IgD-negative memory B cell (primary cell): Measurements from ENCODE around the gene ARVCF. TPM values are rescaled to one million over a fixed set of nuclear protein-coding genes. Genes with fewer than 3 reads are reported as not detected.
A peak's percentile ranks its signal among the peaks of the same experiment; 100 is the strongest.

ENCODE experiments used
- H3K27ac Mint-ChIP-seq, 3 donors: one replicate each; pipeline ENCODE4 v1.8.0; 2020 to 2022; ENCODE audit warnings: mild to moderate bottlenecking in 3 of 3, mixed read lengths in 3 of 3, moderate library complexity in 1 of 3
- H3K27me3 Mint-ChIP-seq: one replicate; pipeline ENCODE4 v1.8.0; 2021; ENCODE audit warnings: mixed read lengths
- H3K36me3 Mint-ChIP-seq: one replicate; pipeline ENCODE4 v1.8.0; 2020; ENCODE audit warnings: mild to moderate bottlenecking, mixed read lengths
- H3K4me1 Mint-ChIP-seq, 3 donors: one replicate each; pipeline ENCODE4 v1.8.0; 2020 to 2022; ENCODE audit warnings: mixed read lengths in 3 of 3, mild to moderate bottlenecking in 1 of 3
- H3K4me3 Mint-ChIP-seq, 4 donors: one replicate each; pipeline ENCODE4 v1.8.0; 2020 to 2022; ENCODE audit warnings: mild to moderate bottlenecking in 4 of 4, mixed read lengths in 4 of 4, moderate library complexity in 3 of 4
- H3K9me3 Mint-ChIP-seq, 3 donors: one replicate each; pipeline ENCODE4 v1.8.0; 2020 to 2021; ENCODE audit warnings: mixed read lengths in 3 of 3, mild to moderate bottlenecking in 1 of 3
- polyA plus RNA-seq: library from polyadenylated mRNA; unstranded; fragments of 300-500 nt; fragmentation: Illumina TruSeq; gene quantifications from one replicate; pipeline ENCODE4 v1.2.3, GENCODE V29; 2021

Gene ARVCF
- polyA plus RNA-seq, 1 donor from 2014 or later = 0.16 TPM

DNA sequence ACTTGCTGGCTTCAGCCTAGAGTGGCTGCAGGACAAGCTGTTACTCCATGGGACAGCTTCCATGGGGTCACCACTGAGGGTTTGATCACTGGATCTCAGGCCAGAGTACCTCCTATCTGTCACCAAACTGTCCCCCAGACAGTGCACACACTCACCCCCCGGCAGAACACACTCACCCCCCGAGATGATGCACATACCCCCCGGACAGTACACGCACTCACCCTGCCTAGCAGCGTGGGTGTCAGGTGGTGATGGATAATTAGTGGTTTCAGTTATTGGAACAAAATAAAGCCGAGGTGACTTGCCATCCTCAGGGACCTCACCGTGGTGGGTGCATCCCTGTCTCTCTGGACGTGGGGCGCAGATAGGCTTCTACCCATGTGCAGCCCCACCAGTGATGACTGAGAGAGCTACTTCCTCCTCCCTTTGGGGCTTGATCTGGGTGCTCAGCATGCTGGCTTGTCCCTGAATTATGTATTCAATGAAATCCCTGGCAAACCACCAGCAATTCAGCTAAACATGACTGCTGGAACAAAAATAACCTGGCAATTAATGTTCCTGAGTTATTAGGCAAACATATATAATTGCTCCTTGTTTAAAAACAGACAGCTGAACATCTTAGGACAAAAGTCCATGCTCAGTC is 23.2 kb upstream of the ARVCF start:
- Mint-ChIP-seq H3K36me3 (no peaks in the 10 kb centered on the region), H3K4me3 (no peak overlapping the region), H3K4me1 (peaks cover 15 to 31% (median 29%) of the 10 kb centered on the region in 3 donors), H3K9me3 (no peaks in the 10 kb centered on the region), H3K27me3 (no peaks in the 10 kb centered on the region), H3K27ac (peak overlapping the region in 1 of 3 donors; percentile 23)

DNA sequence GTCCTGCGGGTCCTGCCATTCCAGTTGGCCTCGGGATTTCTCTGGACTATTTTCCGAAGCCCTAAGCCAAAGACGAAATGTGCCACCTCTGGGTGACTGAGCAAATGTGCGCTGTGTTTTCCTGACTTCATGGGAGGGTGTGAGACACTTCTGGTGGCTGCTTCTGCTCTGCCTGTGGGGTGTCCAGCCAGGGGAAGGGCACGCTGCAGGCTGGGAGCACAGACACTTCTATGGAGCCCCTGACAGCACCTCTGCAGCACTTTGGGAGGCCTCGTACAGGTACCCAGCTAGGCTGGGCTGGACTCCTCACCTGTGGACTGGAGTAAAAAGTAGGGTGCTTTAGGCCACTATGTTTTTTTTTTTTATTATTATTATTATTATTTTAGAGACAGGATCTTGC is 22.0 kb upstream of the ARVCF start:
- Mint-ChIP-seq H3K27ac (no peak overlapping the region), H3K36me3 (no peaks in the 10 kb centered on the region), H3K4me3 (no peak overlapping the region), H3K9me3 (no peaks in the 10 kb centered on the region), H3K4me1 (peaks cover 21 to 42% (median 36%) of the 10 kb centered on the region in 3 donors), H3K27me3 (no peaks in the 10 kb centered on the region)

GRCh38 chr22:20037419-20037818 is 20.8 kb upstream of the ARVCF start:
- no peaks in the 10 kb centered on the region for H3K9me3 Mint-ChIP-seq
- peaks cover under 1% of the 10 kb centered on the region for H3K36me3 Mint-ChIP-seq
- H3K4me3 Mint-ChIP-seq = peak overlapping the region in 3 of 4 donors; percentile 46 to 74 (median 51)
- peak overlapping the region; percentile 41 to 91 (median 56) for H3K27ac Mint-ChIP-seq
- H3K27me3 Mint-ChIP-seq = no peaks in the 10 kb centered on the region
- peaks cover 21 to 48% (median 40%) of the 10 kb centered on the region in 3 donors for H3K4me1 Mint-ChIP-seq

DNA sequence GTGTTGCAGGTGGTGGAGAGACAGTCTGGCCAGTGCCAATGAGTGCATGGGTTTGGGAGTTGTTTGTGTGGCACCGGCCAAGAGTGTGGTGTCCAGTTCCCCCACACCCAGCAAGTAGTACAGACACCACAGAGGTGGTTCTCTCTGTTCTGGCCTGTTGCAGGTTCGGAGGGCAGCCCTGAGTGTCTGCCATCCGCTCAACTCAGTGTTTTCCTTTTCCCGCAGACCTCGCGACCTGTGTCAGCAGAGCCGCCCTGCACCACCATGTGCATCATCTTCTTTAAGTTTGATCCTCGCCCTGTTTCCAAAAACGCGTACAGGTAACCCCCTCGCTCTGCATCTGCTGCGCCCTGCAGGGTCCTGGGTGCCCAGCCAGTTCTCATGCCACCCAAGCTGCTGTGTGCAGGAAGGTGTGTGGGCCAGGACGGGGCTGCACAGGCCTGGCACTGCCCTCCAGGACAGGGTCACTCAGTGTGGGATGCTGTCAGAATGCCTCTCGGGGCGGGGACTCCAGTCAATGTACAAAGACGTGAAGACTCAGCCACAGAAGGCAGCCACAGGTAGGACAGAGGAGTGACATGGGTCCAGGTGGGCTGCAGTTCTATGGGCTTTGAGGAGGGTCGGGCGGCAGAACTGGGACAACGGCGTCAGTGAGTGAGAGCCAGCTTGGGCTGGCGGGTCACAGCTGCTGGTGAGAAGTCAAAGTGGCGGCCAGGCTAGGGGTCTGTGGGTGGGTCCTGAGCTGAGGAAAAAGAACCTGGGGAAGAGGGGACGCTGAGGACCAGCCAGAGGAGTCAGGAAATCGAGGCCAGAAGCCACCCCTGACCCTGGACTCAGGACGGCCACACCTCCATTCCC is 20.1 kb upstream of the ARVCF start:
- H3K27ac Mint-ChIP-seq = peak overlapping the region; percentile 83 to 91 (median 84)
- no peaks in the 10 kb centered on the region for H3K9me3 Mint-ChIP-seq
- H3K36me3 Mint-ChIP-seq = peaks cover 2% of the 10 kb centered on the region
- H3K4me1 Mint-ChIP-seq = peaks cover 21 to 53% (median 46%) of the 10 kb centered on the region in 3 donors
- no peaks in the 10 kb centered on the region for H3K27me3 Mint-ChIP-seq
- peak overlapping the region in 3 of 4 donors; percentile 47 to 74 (median 66) for H3K4me3 Mint-ChIP-seq

DNA sequence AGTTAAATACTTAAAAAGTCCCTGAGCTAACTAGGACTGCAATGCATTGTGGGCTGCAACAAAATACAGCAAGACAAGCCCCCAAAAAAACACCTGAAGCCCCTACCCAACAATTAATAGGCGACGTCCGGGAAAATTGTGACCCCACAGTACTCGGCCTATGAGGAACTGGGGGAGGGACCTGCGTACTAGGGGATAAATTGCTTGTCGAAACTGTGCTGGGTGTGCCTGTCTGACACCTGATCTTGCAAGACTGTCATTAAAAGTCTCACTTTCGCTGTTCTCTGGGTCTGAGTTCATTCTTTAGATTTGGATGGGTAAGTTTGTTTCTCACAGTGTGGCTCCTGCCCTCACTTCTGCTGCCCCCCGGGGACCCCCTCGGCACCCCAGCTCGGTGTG is 19.5 kb upstream of the ARVCF start:
- H3K9me3 Mint-ChIP-seq = no peaks in the 10 kb centered on the region
- H3K27me3 Mint-ChIP-seq = no peaks in the 10 kb centered on the region
- H3K27ac Mint-ChIP-seq = peak overlapping the region in 2 of 3 donors; percentile 78 to 83
- H3K4me1 Mint-ChIP-seq = peaks cover 21 to 59% (median 51%) of the 10 kb centered on the region in 3 donors
- H3K4me3 Mint-ChIP-seq = peak overlapping the region in 3 of 4 donors; percentile 12 to 74 (median 66)
- peaks cover 2% of the 10 kb centered on the region for H3K36me3 Mint-ChIP-seq

GRCh38 chr22:20035375-20036083 is 18.9 kb upstream of the ARVCF start:
- Mint-ChIP-seq H3K9me3 (no peaks in the 10 kb centered on the region), H3K4me1 (peaks cover 21 to 61% (median 51%) of the 10 kb centered on the region in 3 donors), H3K36me3 (peaks cover 2% of the 10 kb centered on the region), H3K27ac (peak overlapping the region; percentile 31 to 90 (median 83)), H3K27me3 (no peaks in the 10 kb centered on the region), H3K4me3 (peak overlapping the region in 2 of 4 donors; percentile 66 to 74)

DNA sequence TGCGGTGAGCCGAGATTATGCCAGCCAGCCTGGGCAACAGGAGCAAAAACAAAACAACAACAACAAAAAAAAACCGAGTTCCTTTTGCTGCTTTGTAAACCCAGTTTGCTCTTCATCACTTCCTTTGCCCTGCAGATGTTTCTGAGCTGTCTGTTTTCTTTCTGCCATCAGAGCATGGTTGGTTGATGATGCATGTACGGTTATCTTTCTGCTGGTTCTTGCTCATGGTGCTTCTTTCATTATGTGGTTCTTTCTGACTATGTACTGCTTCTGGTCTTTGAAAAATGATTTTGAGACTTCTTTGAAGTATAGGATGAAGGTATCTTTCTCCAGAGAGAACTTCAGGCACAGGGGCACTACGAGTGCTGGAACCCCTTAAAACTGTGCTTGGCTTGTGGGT is 17.5 kb upstream of the ARVCF start:
- H3K4me3 Mint-ChIP-seq = peak overlapping the region in 2 of 4 donors; percentile 26 to 87
- no peaks in the 10 kb centered on the region for H3K9me3 Mint-ChIP-seq
- peaks cover 16 to 61% (median 54%) of the 10 kb centered on the region in 3 donors for H3K4me1 Mint-ChIP-seq
- H3K27me3 Mint-ChIP-seq = no peaks in the 10 kb centered on the region
- peak overlapping the region; percentile 83 to 91 (median 88) for H3K27ac Mint-ChIP-seq
- peaks cover 2% of the 10 kb centered on the region for H3K36me3 Mint-ChIP-seq

DNA sequence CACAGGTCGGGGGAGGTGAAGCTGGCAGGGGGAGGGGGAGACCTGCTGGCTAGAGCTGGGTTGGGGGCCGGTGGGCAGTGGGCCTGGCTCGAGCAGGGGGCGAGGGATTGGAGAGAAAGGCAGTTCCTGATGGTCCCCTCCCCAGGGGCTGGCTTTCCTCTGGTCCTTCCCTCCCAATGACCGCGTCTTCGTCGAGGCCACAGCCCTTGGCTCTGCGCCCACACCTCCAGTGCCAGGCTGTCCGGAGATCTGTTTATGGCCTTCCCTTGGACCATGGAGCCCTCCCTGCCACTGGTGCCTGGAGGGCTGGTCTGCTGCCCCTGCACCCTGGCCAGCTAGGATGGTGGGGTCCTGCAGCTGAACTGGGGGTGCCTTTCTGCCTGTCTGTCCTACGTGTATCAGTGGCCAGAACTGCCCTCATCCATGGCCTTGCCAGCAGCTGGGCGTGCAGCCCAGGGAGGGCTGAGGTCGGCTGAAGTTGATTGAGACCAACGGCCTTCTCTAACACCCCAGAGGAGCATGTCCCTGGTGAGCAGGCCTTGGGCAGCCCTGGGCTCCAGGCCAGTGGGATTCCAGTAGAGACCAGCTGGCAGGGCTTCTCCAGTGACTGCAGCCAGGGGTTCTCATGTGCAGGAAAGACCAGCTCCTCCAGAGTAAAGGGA is 16.6 kb upstream of the ARVCF start:
- Mint-ChIP-seq H3K4me1 (peaks cover 16 to 65% (median 56%) of the 10 kb centered on the region in 3 donors), H3K36me3 (peaks cover 2% of the 10 kb centered on the region), H3K27me3 (no peaks in the 10 kb centered on the region), H3K27ac (peak overlapping the region; percentile 88 to 94 (median 91)), H3K9me3 (no peaks in the 10 kb centered on the region), H3K4me3 (peak overlapping the region in 2 of 4 donors; percentile 60 to 79)

DNA sequence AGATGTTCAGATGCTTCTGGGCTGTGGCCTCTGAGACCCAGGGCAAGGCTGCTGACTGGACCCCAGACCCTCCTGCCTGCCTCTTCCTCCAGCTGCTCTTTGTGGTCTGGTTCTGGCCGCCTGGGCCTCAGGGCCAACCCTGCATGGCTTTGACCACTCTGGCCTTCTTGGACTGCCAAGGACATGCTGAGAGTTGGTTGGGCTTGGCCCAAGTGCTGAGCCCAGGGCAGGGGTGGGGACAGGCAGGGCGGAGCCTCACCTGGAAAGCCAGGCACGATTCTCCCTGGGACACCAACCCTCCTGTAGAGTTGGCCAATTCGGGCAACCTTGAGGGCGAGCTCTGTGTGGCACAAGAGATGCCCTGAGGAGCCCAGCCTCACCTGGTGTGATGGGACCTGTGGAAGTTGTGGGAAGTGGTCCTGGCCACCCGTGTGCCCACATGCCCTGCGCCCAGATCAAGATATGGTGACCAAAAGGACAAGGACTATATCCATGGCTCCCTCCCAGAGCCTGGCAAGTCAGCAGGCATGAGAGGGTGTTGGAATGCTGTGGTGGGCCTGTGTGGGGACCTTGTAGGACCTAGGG is 15.9 kb upstream of the ARVCF start:
- H3K4me1 Mint-ChIP-seq = peaks cover 11 to 61% (median 52%) of the 10 kb centered on the region in 3 donors
- H3K36me3 Mint-ChIP-seq = peaks cover 2% of the 10 kb centered on the region
- no peaks in the 10 kb centered on the region for H3K27me3 Mint-ChIP-seq
- peak overlapping the region; percentile 83 to 94 (median 91) for H3K27ac Mint-ChIP-seq
- H3K4me3 Mint-ChIP-seq = peak overlapping the region; percentile 30 to 81 (median 77)
- no peaks in the 10 kb centered on the region for H3K9me3 Mint-ChIP-seq

GRCh38 chr22:20031732-20032406 is 15.2 kb upstream of the ARVCF start:
- H3K4me1 Mint-ChIP-seq = peaks cover 11 to 57% (median 46%) of the 10 kb centered on the region in 3 donors

DNA sequence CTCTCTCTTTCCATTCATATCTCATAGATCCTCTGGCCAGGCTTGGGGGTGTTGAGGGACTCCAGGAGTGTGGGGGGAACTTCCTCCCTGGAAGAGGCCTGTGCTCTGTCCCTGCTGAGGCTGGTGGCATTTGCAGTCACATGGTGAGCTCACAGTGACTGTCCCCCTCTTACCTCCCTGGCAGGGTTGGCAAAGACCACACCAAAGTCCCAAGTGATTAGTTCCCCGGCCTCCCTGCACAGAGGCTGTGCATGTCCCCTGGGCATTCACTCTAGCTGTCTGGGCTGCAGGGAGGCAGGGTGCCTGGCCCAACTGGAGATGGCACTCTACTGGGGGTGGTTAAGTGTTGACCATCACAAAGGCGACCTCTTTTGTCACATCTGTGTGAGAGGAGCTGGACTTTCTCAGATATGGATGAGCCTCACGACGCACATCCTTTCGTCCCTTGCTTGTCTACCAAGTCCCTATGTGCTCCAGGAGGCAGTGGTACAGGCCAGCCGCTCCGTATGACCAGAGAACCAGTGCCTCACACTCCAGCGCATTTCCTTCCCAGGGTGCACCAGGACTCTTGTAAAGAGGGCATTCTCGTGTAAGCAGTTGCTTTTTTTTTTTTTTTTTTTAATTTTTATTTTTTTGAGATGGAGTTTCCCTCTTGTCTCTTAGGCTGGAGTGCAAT is 13.1 kb upstream of the ARVCF start:
- Mint-ChIP-seq H3K36me3 (peaks cover 2% of the 10 kb centered on the region), H3K4me1 (peaks cover 11 to 38% (median 32%) of the 10 kb centered on the region in 3 donors), H3K27ac (peak overlapping the region in 2 of 3 donors; percentile 23 to 76), H3K9me3 (no peaks in the 10 kb centered on the region), H3K4me3 (no peak overlapping the region), H3K27me3 (no peaks in the 10 kb centered on the region)

More at GRCh38 chr22:20031732-20032406, 15.2 kb upstream of the ARVCF start:
- Mint-ChIP-seq H3K27ac (peak overlapping the region; percentile 83 to 94 (median 91)), H3K4me3 (peak overlapping the region in 3 of 4 donors; percentile 75 to 81 (median 79)), H3K9me3 (no peaks in the 10 kb centered on the region), H3K36me3 (peaks cover 2% of the 10 kb centered on the region), H3K27me3 (no peaks in the 10 kb centered on the region)

- H3K9me3 Mint-ChIP-seq = no peaks in the 10 kb centered on the region
- H3K36me3 Mint-ChIP-seq = peaks cover 2% of the 10 kb centered on the region
- peak overlapping the region in 1 of 3 donors; percentile 9 for H3K27ac Mint-ChIP-seq
- H3K4me1 Mint-ChIP-seq = peaks cover 6 to 37% (median 28%) of the 10 kb centered on the region in 3 donors
- H3K4me3 Mint-ChIP-seq = peak overlapping the region in 1 of 4 donors; percentile 62
- H3K27me3 Mint-ChIP-seq = no peaks in the 10 kb centered on the region
Observed at GRCh38 chr22:20028855-20029549, 12.4 kb upstream of the ARVCF start.
